DOHH2 (cell line): Measurements from ENCODE around the gene LRRFIP2.

Experiments used
- EZH2phosphoT487 ChIP-seq: fragments of 200-600 bp; sonication (generic); IDR thresholded peaks from 2 replicates; pipeline ENCODE4 v1.6.1; 2017; ENCODE audit warnings: borderline replicate concordance, mild to moderate bottlenecking, antibody characterized with exemption, low read length, moderate library complexity, mixed read lengths
- TF ChIP-seq, protein P1 (sequence below): fragments of 200-600 bp; sonication (generic); IDR thresholded peaks from one replicate; pipeline ENCODE4 v1.5.1; 2014; ENCODE audit warnings: antibody characterized with exemption, mild to moderate bottlenecking, low read depth, low read length; ENCODE audit not compliant: poor library complexity, severe bottlenecking

DNA sequence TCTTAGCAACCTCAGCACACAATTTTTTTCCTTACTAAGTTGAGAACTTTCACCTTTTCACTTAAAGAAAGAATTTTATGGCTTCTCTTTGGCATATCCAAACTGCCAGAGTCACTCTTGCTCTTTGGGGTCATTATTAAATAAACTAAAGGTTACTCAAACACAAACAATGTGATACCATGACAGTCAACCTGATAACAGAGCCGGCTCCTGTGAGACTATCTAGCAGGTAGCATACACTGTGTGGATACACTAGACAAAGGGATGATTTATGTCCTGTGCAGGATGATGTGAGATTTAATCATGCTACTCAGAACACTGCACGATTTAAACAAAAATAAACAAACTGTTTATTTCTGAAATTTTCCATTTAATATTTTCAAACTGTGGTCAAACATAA, 35.6 kb downstream of the LRRFIP2 start:
- TF ChIP-seq, protein P1, sequence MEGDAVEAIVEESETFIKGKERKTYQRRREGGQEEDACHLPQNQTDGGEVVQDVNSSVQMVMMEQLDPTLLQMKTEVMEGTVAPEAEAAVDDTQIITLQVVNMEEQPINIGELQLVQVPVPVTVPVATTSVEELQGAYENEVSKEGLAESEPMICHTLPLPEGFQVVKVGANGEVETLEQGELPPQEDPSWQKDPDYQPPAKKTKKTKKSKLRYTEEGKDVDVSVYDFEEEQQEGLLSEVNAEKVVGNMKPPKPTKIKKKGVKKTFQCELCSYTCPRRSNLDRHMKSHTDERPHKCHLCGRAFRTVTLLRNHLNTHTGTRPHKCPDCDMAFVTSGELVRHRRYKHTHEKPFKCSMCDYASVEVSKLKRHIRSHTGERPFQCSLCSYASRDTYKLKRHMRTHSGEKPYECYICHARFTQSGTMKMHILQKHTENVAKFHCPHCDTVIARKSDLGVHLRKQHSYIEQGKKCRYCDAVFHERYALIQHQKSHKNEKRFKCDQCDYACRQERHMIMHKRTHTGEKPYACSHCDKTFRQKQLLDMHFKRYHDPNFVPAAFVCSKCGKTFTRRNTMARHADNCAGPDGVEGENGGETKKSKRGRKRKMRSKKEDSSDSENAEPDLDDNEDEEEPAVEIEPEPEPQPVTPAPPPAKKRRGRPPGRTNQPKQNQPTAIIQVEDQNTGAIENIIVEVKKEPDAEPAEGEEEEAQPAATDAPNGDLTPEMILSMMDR, result no peak
- no peak for TF ChIP-seq EZH2phosphoT487
